Osteoblast (primary cell): ENCODE data around the gene GRWD1. TPM values are rescaled to one million over a fixed set of nuclear protein-coding genes. Genes with fewer than 3 reads are reported as not detected.

Experiments
- DNase-seq: peaks from one replicate; pipeline ENCODE4 v3.0.0; 2011; ENCODE audit warnings: low spot score, mixed read lengths; ENCODE audit not compliant: insufficient read length; ENCODE audit errors: missing footprints
- H2AFZ ChIP-seq: 2 replicates; pipeline ENCODE4 v1.6.0; 2011; ENCODE audit warnings: mild to moderate bottlenecking, low read length
- H3K27ac ChIP-seq: 2 replicates; pipeline ENCODE4 v1.5.1; 2011; ENCODE audit warnings: mild to moderate bottlenecking, low read depth, low read length, moderate library complexity
- H3K27me3 ChIP-seq: 2 replicates; pipeline ENCODE4 v1.6.0; 2012; ENCODE audit warnings: mild to moderate bottlenecking, control low read depth, inconsistent platforms, low read length, moderate library complexity; ENCODE audit not compliant: insufficient read depth
- H3K36me3 ChIP-seq: 2 replicates; pipeline ENCODE4 v1.5.1; 2011; ENCODE audit warnings: mild to moderate bottlenecking, low read length, control low read depth, moderate library complexity; ENCODE audit not compliant: insufficient read depth
- H3K4me1 ChIP-seq: 2 replicates; pipeline ENCODE4 v1.5.1; 2011; ENCODE audit warnings: mild to moderate bottlenecking, low read length, control low read depth, moderate library complexity; ENCODE audit not compliant: insufficient read depth
- H3K4me2 ChIP-seq: 2 replicates; pipeline ENCODE4 v1.6.0; 2011; ENCODE audit warnings: mild to moderate bottlenecking, low read length; ENCODE audit not compliant: insufficient read depth
- H3K4me3 ChIP-seq: fragments of 200-600 bp; sonication (generic); 3 replicates; pipeline ENCODE4 v1.5.1; 2012; ENCODE audit warnings: mild to moderate bottlenecking, low read length, inconsistent platforms; ENCODE audit not compliant: insufficient read depth
- H3K79me2 ChIP-seq: 2 replicates; pipeline ENCODE4 v1.6.0; 2012; ENCODE audit warnings: mild to moderate bottlenecking, low read length, control low read depth, inconsistent platforms; ENCODE audit not compliant: insufficient read depth
- H3K9me3 ChIP-seq: 2 replicates; pipeline ENCODE4 v1.5.1; 2011; ENCODE audit warnings: low read depth, low read length, control low read depth
- H4K20me1 ChIP-seq: 2 replicates; pipeline ENCODE4 v1.6.0; 2012; ENCODE audit warnings: mild to moderate bottlenecking, low read length, control low read depth; ENCODE audit not compliant: insufficient read depth
- total RNA-seq: library from RNA; depleted of rRNA; stranded (reverse); fragments of >200 nt; gene quantifications from 2 replicates; pipeline ENCODE4 v1.2.3, GENCODE V29; 2012
- TF ChIP-seq, protein P1 (sequence below): IDR thresholded peaks from 2 replicates; pipeline ENCODE4 v1.5.1; 2011; ENCODE audit warnings: mild to moderate bottlenecking, low read depth, low read length, moderate library complexity; ENCODE audit errors: extremely low read depth

The GRWD1 gene
- 23.3 and 25.0 TPM in 2 replicates for total RNA-seq

DNA sequence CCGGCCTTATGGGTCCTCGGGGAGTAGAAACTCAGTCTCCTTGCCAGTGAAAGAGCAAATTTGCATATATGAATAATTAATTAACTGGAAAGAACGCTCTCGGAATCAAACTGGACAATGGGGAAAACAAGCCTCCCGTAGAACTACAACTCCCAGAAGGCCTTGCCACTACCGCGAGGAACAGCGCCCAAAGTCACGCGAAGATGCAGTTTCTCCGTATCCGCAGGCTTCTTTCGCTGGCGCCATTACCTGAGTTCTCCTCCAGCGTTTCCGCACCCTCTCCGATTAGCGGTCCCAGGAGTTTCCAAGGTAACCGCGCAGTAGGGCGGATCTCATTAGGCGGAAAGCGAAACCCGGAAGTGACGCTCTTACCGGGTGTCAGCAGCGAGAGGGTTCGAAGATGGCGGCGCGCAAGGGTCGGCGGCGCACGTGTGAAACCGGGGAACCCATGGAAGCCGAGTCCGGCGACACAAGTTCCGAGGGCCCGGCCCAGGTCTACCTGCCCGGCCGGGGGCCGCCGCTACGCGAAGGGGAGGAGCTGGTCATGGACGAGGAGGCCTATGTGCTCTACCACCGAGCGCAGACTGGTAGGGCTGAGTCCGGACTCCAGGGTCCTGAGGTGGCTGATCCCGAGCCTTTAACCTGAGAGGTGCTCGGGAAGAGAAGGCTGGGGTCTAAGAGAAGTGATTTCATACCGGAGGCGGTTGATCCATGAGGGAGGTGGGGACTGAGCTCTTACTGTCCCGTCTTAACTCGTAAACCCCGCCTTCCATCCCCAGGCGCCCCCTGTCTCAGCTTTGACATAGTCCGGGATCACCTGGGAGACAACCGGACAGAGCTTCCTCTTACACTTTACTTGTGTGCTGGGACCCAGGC, at the start of gene GRWD1:
Gene GRWD1, plus strand, starts transcription at position 378 of the 876 bp plus-strand sequence. Its CDS starts 23 bp downstream, at position 401.
- peaks cover 28% of the 10 kb centered on the region for H3K36me3 ChIP-seq
- DNase-seq = peak; percentile 100
- H3K4me1 ChIP-seq = peaks cover 18% of the 10 kb centered on the region
- H2AFZ ChIP-seq = peak within 1 kb of the TSS; percentile 91
- peak within 1 kb of the TSS; percentile 93 for H3K4me3 ChIP-seq
- H4K20me1 ChIP-seq = no peaks in the 10 kb centered on the region
- peak within 1 kb of the TSS; percentile 94 for H3K4me2 ChIP-seq
- TF ChIP-seq, protein P1, sequence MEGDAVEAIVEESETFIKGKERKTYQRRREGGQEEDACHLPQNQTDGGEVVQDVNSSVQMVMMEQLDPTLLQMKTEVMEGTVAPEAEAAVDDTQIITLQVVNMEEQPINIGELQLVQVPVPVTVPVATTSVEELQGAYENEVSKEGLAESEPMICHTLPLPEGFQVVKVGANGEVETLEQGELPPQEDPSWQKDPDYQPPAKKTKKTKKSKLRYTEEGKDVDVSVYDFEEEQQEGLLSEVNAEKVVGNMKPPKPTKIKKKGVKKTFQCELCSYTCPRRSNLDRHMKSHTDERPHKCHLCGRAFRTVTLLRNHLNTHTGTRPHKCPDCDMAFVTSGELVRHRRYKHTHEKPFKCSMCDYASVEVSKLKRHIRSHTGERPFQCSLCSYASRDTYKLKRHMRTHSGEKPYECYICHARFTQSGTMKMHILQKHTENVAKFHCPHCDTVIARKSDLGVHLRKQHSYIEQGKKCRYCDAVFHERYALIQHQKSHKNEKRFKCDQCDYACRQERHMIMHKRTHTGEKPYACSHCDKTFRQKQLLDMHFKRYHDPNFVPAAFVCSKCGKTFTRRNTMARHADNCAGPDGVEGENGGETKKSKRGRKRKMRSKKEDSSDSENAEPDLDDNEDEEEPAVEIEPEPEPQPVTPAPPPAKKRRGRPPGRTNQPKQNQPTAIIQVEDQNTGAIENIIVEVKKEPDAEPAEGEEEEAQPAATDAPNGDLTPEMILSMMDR = no peak
- peak within 1 kb of the TSS; percentile 90 for H3K27ac ChIP-seq
- peaks cover 5% of the 10 kb centered on the region for H3K27me3 ChIP-seq
- peaks cover 27% of the 10 kb centered on the region for H3K79me2 ChIP-seq
- no peaks in the 10 kb centered on the region for H3K9me3 ChIP-seq

DNA sequence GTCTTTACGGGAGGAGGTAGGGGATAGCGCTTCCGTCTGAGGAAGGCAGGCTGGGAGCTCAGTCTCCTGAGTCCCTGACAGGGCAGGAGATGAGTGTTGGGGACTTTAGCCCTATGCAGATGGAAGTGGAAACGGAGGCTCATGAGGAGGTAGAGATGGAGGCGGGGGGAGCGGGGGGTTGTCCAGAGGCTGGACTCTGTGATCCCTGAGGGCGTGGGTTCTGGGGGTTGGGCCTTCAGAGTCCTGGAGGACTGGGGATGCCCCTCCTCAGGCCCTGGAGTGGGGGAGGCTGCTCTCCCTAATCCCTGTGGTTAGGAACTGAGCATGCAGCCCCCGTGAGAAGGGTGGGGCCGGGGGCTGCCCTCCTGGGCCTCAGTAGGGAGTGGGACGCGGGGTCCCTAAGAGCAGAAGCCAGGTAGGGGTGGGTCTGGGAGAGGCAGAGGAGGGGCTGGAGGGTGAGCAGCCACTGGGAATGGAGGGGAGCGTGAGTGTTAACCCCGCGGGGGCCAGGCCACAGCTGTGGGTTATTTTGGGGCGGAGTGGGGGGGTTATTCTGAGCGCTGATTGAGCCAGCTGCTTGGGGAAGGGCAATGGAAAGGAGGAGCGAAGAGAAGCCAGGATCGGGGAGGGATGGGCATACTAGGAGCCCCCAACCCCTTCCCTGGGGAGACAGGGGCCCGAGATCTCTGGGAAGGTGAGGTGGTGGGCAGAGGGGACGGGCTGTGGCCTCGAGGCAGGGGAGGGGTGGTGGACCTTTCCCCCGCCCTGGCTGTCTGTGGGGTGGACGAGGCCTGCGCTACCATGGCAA, 49.6 kb upstream of the GRWD1 start:
- Histone ChIP-seq H3K27ac (no peak overlapping the region), H3K4me2 (no peak overlapping the region)

DNA sequence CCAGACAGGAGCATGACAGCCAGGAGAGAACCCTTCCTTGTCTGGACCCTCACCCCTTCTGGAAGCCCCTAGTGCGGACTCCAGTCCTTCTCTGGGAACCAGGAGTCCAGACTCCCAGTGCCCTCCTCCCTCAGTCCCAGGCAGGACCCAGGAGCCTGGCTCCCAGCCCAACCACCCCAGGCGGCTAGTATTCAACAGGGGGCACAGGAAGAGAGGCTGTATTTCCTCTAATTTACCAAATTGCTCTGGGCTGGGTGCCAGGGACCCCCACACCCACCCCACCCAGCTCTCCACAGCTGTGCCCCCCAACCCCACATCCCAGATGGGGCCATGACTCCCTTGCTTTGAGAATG, 49.0 kb upstream of the GRWD1 start:
- peaks cover 53% of the 10 kb centered on the region for H3K27me3 ChIP-seq
- H3K4me2 ChIP-seq = no peak overlapping the region
- H3K36me3 ChIP-seq = no peaks in the 10 kb centered on the region
- no peaks in the 10 kb centered on the region for H3K9me3 ChIP-seq
- H3K4me3 ChIP-seq = no peak overlapping the region
- H2AFZ ChIP-seq = no peak overlapping the region
- DNase-seq = peak; percentile 80
- no peaks in the 10 kb centered on the region for H4K20me1 ChIP-seq
- TF ChIP-seq, protein P1 = no peak
- H3K79me2 ChIP-seq = no peaks in the 10 kb centered on the region
- peaks cover 5% of the 10 kb centered on the region for H3K4me1 ChIP-seq
- no peak overlapping the region for H3K27ac ChIP-seq

More for the DNA sequence above, 49.6 kb upstream of the GRWD1 start:
- Histone ChIP-seq H2AFZ (no peak overlapping the region), H3K9me3 (no peaks in the 10 kb centered on the region), H3K27me3 (peaks cover 53% of the 10 kb centered on the region), H3K79me2 (peaks cover 2% of the 10 kb centered on the region), H4K20me1 (no peaks in the 10 kb centered on the region), H3K4me1 (peaks cover 5% of the 10 kb centered on the region), H3K36me3 (no peaks in the 10 kb centered on the region), H3K4me3 (no peak overlapping the region)
- DNase-seq = peak; percentile 64
- TF ChIP-seq, protein P1 = no peak
